Ectodermal cell (in vitro differentiated cells): ENCODE data around the gene CREBL2. TPM values are rescaled to one million over a fixed set of nuclear protein-coding genes. Genes with fewer than 3 reads are reported as not detected.
A peak's percentile ranks its signal among the peaks of the same experiment; 100 is the strongest.
"Not testable (repeated sequence)": the region's sequence is repeated elsewhere in the genome, so short reads cannot be mapped to it uniquely, and the experiment has no call there.

Source experiments
- H3K27ac ChIP-seq: 2 replicates; pipeline ENCODE4 v1.7.0; 2013; ENCODE audit warnings: mild to moderate bottlenecking, low read depth, low read length; ENCODE audit not compliant: insufficient read depth, poor library complexity, severe bottlenecking
- H3K27me3 ChIP-seq: 2 replicates; pipeline ENCODE4 v1.7.0; 2013; ENCODE audit warnings: mild to moderate bottlenecking, low read length; ENCODE audit not compliant: insufficient read depth, control insufficient read depth, poor library complexity, severe bottlenecking
- H3K36me3 ChIP-seq: one replicate; pipeline ENCODE4 v1.7.0; 2013; ENCODE audit warnings: low read length; ENCODE audit not compliant: control insufficient read depth, insufficient read depth
- H3K4me1 ChIP-seq: one replicate; pipeline ENCODE4 v1.7.0; 2013; ENCODE audit warnings: low read length; ENCODE audit not compliant: control insufficient read depth, insufficient read depth
- H3K4me3 ChIP-seq: 2 replicates; pipeline ENCODE4 v1.7.0; 2013; ENCODE audit warnings: low read depth, low read length, control low read depth; ENCODE audit not compliant: insufficient read depth
- H3K9me3 ChIP-seq: 2 replicates; pipeline ENCODE4 v1.7.0; 2013; ENCODE audit warnings: mild to moderate bottlenecking, low read length, moderate library complexity; ENCODE audit not compliant: control insufficient read depth
- WGBS, 2 experiments: methylation state at CpG; one replicate each; pipeline ENCODE4 v1.1.7; 2013; ENCODE audit warnings: missing lambda C conversion rate in 2 of 2; 5-methylcytosine and 5-hydroxymethylcytosine counted together
- polyA plus RNA-seq, 4 experiments: library from polyadenylated mRNA; stranded (reverse); fragments of 50-300 nt; gene quantifications; one replicate each; pipeline ENCODE4 v1.2.3, GENCODE V29; 2013

Gene CREBL2
- polyA plus RNA-seq (2013, experiment 1 of 4), result 22.8 TPM
- 29.7 TPM for polyA plus RNA-seq (2013, experiment 2 of 4)
- 21.6 TPM for polyA plus RNA-seq (2013, experiment 3 of 4)
- polyA plus RNA-seq (2013, experiment 4 of 4), result 25.0 TPM

DNA sequence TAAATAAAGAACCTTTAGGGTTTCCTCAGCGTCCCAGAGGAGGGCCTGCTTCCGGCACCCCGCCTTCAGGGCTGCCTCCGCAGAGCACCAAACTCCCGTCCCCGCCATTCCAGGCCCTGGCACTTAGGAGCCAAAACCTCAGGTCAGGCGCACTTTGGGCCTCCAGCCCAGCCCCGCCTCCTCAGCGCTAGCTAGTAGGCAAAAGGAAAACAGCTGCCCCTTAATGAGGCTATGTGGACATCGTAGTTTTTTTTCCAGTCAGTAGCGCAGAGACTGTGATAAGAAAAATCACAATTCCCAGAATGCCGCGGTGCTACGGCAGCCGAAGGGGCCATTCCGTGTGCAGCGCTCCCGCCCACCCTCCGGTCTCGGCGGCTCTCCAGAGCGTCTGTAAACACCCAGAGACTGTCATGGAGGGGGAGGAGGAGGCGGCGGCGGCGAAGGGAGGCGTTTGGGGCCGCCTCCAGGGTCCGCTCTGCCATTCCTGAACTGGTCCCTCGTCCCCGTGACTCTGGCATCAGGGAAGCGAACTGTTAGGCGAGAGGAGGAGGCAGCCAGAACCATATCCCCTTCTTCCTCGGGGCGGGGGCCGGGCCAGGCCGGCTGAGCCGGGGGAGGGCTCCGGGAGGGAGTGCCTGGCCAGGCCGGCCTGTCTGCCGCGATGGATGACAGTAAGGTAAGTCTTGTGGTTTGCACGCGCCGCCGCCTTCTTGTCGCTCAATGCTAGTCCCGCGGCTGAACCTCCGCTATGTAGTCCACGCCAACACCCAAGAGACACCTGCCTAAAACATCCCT lies at the start of gene CREBL2:
TSS of gene CREBL2 (plus strand) at position 365 of the 795 bp plus-strand sequence. CDS start at position 662, 297 bp downstream.
- no peaks in the 10 kb centered on the region for H3K27me3 ChIP-seq
- H3K27ac ChIP-seq, result peak within 1 kb of the TSS; percentile 57
- H3K4me1 ChIP-seq, result peaks cover 3% of the 10 kb centered on the region
- WGBS, 2 experiments, result 1 to 2% methylated on average over 51 of the region's 51 CpGs
- peak within 1 kb of the TSS; percentile 69 for H3K4me3 ChIP-seq
- H3K9me3 ChIP-seq, result no peaks in the 10 kb centered on the region
- no peaks in the 10 kb centered on the region for H3K36me3 ChIP-seq

GRCh38 chr12:12562016-12562483 lies 49.6 kb upstream of the CREBL2 start:
- Histone ChIP-seq H3K36me3 (no peaks in the 10 kb centered on the region), H3K27ac (peak overlapping the region; percentile 93), H3K27me3 (no peaks in the 10 kb centered on the region), H3K4me3 (peak overlapping the region; percentile 75), H3K9me3 (no peaks in the 10 kb centered on the region), H3K4me1 (no peaks in the 10 kb centered on the region)
- 0% methylated on average over 39 of the region's 45 CpGs for WGBS, 2 experiments

- H3K4me1 ChIP-seq, result no peaks in the 10 kb centered on the region
- no peaks in the 10 kb centered on the region for H3K9me3 ChIP-seq
- H3K27me3 ChIP-seq, result no peaks in the 10 kb centered on the region
- peak within 1 kb of the TSS; percentile 75 for H3K4me3 ChIP-seq
- H3K36me3 ChIP-seq, result no peaks in the 10 kb centered on the region
- WGBS, 2 experiments, result 0 to 1% methylated on average over 49 to 59 of the region's 59 CpGs
- peak within 1 kb of the TSS; percentile 93 for H3K27ac ChIP-seq
Observed at GRCh38 chr12:12562585-12563261, 49.0 kb upstream of the CREBL2 start, which contains the start of gene DUSP16. TSS of gene DUSP16 (minus strand) at chr12:12562863. CDS start at chr12:12521098, 41,765 bp downstream.

GRCh38 chr12:12563290-12563928 lies 48.3 kb upstream of the CREBL2 start:
- Histone ChIP-seq H3K27ac (no peak overlapping the region), H3K4me3 (peak overlapping the region; percentile 27), H3K36me3 (no peaks in the 10 kb centered on the region), H3K9me3 (no peaks in the 10 kb centered on the region), H3K27me3 (no peaks in the 10 kb centered on the region), H3K4me1 (no peaks in the 10 kb centered on the region)
- 90 to 93% methylated on average over 11 of the region's 11 CpGs for WGBS, 2 experiments

- H3K36me3 ChIP-seq, result no peaks in the 10 kb centered on the region
- no peaks in the 10 kb centered on the region for H3K4me1 ChIP-seq
- no peak overlapping the region for H3K27ac ChIP-seq
- WGBS, 2 experiments, result 92% methylated on average over 1 of the region's 1 CpG
- H3K4me3 ChIP-seq, result no peak overlapping the region
- H3K9me3 ChIP-seq, result no peaks in the 10 kb centered on the region
- no peaks in the 10 kb centered on the region for H3K27me3 ChIP-seq
Observed at GRCh38 chr12:12564911-12565310, 46.8 kb upstream of the CREBL2 start.

- H3K36me3 ChIP-seq, H3K27ac ChIP-seq, H3K9me3 ChIP-seq, H3K4me1 ChIP-seq, H3K4me3 ChIP-seq, H3K27me3 ChIP-seq: not testable (repeated sequence)
- 97 to 98% methylated on average over 23 of the region's 32 CpGs for WGBS, 2 experiments
Observed at GRCh38 chr12:12565971-12566370, 45.7 kb upstream of the CREBL2 start.

DNA sequence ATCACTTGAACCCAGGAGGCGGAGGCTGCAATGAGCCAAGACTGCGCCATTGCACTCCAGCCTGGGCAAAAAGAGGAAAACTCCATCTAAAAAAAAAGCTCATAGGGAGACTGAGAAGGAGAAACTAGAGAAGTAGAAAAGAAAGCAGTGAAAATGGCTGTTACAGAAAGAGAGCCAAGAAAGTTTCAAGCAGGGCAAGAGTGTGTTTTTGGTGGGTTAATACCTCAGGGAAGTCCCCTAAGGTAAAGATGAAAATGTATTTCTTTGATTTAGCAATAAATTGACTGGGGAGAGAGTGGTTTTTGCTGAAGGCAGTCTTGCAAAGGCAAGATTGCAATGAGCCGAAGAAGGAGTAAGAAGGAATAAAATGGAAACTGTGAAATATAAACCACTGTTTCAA lies 39.0 kb upstream of the CREBL2 start:
- no peaks in the 10 kb centered on the region for H3K4me1 ChIP-seq
- H3K4me3 ChIP-seq, result no peak overlapping the region
- no peaks in the 10 kb centered on the region for H3K27me3 ChIP-seq
- no peaks in the 10 kb centered on the region for H3K9me3 ChIP-seq
- H3K36me3 ChIP-seq, result no peaks in the 10 kb centered on the region
- no peak overlapping the region for H3K27ac ChIP-seq
- 88 to 90% methylated on average over 3 of the region's 3 CpGs for WGBS, 2 experiments

DNA sequence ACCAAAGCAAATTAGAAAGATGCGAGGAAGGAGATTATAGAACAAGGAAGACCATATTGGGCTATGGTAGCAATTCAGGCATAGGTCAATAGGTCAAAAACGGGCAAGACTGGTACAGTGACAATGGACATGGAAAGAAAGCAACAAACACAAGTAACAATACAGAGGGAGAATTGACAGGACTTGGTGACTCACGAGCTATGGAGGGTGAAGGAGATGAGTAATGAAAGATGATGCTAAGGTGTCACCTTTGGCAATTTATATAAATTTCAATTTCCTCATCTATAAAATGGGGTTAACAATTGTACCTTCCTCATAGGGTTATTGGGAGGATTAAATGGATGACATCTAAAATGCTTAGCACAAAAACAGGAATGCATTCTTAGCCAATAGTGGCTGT lies 33.9 kb upstream of the CREBL2 start:
- Histone ChIP-seq H3K4me1 (no peaks in the 10 kb centered on the region), H3K27me3 (no peaks in the 10 kb centered on the region), H3K9me3 (no peaks in the 10 kb centered on the region), H3K27ac (no peak overlapping the region), H3K4me3 (no peak overlapping the region), H3K36me3 (no peaks in the 10 kb centered on the region)
- 89 to 97% methylated on average over 2 to 3 of the region's 3 CpGs for WGBS, 2 experiments

DNA sequence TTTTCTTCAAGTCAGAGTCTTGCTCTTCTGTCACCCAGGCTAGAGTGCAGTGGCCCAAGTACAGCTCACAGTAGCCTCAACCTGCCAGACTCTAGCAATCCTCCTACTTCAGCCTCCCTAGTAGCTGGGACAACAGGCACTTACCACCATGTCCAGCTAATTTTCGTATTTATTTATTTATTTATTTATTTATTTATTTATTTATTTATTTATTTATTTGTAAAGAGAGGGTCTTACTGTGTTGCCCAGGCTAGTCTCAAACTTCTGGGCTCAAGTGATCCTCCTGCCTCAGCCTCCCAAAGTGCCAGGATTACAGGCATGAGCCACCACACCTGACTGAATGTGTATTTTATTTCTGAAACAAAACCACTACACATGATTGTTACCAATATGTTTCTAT lies 31.0 kb upstream of the CREBL2 start:
- H3K27ac ChIP-seq, H3K9me3 ChIP-seq, H3K27me3 ChIP-seq, H3K4me3 ChIP-seq, H3K4me1 ChIP-seq, H3K36me3 ChIP-seq: not testable (repeated sequence)
- WGBS, 2 experiments, result no CpG with 5 or more reads among the region's 1 CpG
